Measurements from ENCODE around the gene MYO9A.

The MYO9A gene, protein sequence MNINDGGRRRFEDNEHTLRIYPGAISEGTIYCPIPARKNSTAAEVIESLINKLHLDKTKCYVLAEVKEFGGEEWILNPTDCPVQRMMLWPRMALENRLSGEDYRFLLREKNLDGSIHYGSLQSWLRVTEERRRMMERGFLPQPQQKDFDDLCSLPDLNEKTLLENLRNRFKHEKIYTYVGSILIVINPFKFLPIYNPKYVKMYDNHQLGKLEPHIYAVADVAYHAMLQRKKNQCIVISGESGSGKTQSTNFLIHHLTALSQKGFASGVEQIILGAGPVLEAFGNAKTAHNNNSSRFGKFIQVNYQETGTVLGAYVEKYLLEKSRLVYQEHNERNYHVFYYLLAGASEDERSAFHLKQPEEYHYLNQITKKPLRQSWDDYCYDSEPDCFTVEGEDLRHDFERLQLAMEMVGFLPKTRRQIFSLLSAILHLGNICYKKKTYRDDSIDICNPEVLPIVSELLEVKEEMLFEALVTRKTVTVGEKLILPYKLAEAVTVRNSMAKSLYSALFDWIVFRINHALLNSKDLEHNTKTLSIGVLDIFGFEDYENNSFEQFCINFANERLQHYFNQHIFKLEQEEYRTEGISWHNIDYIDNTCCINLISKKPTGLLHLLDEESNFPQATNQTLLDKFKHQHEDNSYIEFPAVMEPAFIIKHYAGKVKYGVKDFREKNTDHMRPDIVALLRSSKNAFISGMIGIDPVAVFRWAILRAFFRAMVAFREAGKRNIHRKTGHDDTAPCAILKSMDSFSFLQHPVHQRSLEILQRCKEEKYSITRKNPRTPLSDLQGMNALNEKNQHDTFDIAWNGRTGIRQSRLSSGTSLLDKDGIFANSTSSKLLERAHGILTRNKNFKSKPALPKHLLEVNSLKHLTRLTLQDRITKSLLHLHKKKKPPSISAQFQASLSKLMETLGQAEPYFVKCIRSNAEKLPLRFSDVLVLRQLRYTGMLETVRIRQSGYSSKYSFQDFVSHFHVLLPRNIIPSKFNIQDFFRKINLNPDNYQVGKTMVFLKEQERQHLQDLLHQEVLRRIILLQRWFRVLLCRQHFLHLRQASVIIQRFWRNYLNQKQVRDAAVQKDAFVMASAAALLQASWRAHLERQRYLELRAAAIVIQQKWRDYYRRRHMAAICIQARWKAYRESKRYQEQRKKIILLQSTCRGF (N-terminal part only)

DNA sequence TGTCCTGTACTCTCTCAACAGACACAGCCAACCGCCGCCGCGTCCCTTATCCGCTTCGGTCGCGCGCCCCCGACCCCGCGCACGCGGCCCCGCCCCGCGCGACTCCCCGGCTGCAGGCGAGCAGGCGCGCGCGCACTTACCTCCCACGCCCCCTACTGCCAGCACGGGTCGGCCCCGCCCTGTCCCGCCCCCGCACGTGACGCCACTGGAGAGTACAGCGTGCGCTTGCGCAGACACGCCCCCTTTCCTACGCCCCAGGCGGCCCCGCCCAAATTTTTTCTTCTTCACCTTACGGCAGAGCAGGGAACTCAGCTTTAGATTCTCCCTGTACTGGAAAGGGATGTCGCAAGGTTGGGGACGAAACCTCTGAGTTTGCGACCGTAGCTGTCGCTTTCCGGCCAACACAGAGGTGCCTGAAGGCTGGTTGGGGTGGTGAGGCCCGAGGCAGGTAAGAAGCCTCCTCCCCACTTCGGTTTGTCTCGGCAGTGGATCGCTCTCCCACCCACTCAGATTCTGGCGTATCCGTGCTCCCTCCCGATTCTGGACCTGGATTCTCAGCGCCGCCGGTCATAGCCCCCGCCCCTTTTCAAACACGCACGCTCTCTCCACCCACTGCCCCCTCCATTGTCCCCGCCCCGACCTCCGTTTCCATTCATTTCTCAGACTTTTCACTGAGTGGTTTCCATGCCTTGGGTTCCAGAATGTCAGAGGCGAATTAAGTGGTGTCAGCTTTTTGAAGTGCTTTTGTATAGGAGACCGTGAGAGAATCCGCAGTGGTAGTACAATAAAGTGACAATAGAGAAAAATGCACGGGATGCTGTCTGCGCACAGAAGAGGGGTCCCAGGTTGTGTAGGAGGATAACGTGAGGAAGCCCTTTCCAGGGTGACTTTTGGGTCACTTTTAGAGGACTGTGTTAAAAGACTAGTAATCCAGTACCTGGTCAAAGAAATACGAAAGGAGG lies at the start of gene MYO9A, which contains the start of gene SENP8:
TSS of gene MYO9A (minus strand) at position 134 of the 962 bp plus-strand sequence. CDS start 71,587 bp downstream, outside the sequence.
TSS of gene SENP8 (plus strand) at position 387 of the 962 bp plus-strand sequence. CDS start 21,221 bp downstream, outside the sequence.
- no peaks in the 10 kb centered on the region for H3K36me3 ChIP-seq (ENCODE audit: control insufficient read depth, low read depth, low read length)
- peak within 1 kb of the TSS; percentile 81 for H3K27ac ChIP-seq (ENCODE audit: low read length)
- peak within 1 kb of the TSS; percentile 87 for H3K4me3 ChIP-seq (ENCODE audit: low read length)
- peaks cover 7% of the 10 kb centered on the region for H3K4me1 ChIP-seq (ENCODE audit: control insufficient read depth, low read depth, low read length)
- peak within 1 kb of the TSS; percentile 82 for H3K9ac ChIP-seq (ENCODE audit: low read length)
- no peaks in the 10 kb centered on the region for H3K27me3 ChIP-seq (ENCODE audit: control insufficient read depth, insufficient read depth, low read length)
- no peaks in the 10 kb centered on the region for H3K9me3 ChIP-seq (ENCODE audit: control insufficient read depth, low read depth, low read length)

GRCh38 chr15:72167445-72167844 lies 49.5 kb upstream of the MYO9A start:
- H3K36me3 ChIP-seq (ENCODE audit: control insufficient read depth, low read depth, low read length), result no peaks in the 10 kb centered on the region
- no peaks in the 10 kb centered on the region for H3K9me3 ChIP-seq (ENCODE audit: control insufficient read depth, low read depth, low read length)
- H3K4me3 ChIP-seq (ENCODE audit: low read length), result no peak overlapping the region
- no peaks in the 10 kb centered on the region for H3K27me3 ChIP-seq (ENCODE audit: control insufficient read depth, insufficient read depth, low read length)
- no peak overlapping the region for H3K9ac ChIP-seq (ENCODE audit: low read length)
- peaks cover 4% of the 10 kb centered on the region for H3K4me1 ChIP-seq (ENCODE audit: control insufficient read depth, low read depth, low read length)
- H3K27ac ChIP-seq (ENCODE audit: low read length), result no peak overlapping the region

DNA sequence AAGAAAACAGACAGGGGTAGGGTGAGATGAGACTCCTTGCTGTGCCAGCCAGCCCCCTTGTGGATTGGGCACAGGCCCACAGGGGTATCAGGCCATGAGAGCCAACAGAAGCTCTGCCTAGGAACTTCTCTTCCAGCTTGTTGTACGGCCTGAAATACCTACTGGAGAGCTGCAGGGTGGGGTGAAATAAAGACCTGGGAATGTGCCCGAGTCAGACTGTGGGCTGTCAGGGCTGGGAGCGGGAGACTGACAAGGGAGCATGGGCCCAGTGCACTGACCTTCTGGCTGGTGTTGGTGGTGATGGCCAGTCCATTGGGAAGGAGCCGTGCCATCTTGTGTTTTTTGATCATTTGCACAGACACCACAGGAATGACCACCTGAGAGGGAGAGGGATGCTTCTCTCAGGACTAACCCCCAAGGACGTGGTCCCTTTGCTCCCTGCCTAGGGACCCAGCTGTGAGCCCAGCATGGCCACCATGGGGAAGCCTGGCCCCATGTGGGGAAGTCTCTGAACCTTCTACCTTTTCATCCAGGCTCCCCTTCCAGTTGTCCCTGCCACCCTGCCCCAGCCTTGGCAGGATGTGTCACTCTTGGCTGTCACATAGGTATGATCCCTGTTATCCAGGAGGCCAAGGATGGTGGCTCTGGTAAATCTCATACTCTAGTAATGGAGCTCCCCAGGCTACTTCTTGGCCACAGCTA lies 48.9 kb upstream of the MYO9A start:
- H3K36me3 ChIP-seq (ENCODE audit: control insufficient read depth, low read depth, low read length), result no peaks in the 10 kb centered on the region
- H3K4me3 ChIP-seq (ENCODE audit: low read length), result no peak overlapping the region
- peaks cover 4% of the 10 kb centered on the region for H3K4me1 ChIP-seq (ENCODE audit: control insufficient read depth, low read depth, low read length)
- H3K27ac ChIP-seq (ENCODE audit: low read length), result no peak overlapping the region
- H3K27me3 ChIP-seq (ENCODE audit: control insufficient read depth, insufficient read depth, low read length), result no peaks in the 10 kb centered on the region
- H3K9ac ChIP-seq (ENCODE audit: low read length), result no peak overlapping the region
- no peaks in the 10 kb centered on the region for H3K9me3 ChIP-seq (ENCODE audit: control insufficient read depth, low read depth, low read length)

DNA sequence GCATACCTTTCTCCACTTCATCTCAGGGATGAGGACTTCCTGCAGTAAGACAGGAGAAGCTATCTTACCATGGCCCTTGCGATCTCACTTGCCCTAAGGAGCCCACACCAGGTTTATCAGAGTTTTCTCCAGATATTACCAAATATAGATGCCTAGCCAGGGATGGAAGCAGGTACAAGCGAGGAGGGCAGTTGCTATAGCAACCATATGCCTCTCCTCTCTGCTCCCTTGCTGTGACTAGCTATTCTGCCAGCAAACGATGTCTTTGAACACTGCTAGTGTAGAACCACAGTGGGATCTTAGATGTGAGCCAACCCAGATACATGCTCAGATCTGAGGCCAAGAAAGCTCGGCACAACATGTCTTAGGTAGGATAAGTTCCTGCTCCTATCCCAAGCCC lies 45.8 kb upstream of the MYO9A start:
- Histone ChIP-seq H3K27me3 (ENCODE audit: control insufficient read depth, insufficient read depth, low read length) (no peaks in the 10 kb centered on the region), H3K27ac (ENCODE audit: low read length) (no peak overlapping the region), H3K9me3 (ENCODE audit: control insufficient read depth, low read depth, low read length) (no peaks in the 10 kb centered on the region), H3K4me1 (ENCODE audit: control insufficient read depth, low read depth, low read length) (peaks cover 9% of the 10 kb centered on the region), H3K4me3 (ENCODE audit: low read length) (no peak overlapping the region), H3K36me3 (ENCODE audit: control insufficient read depth, low read depth, low read length) (no peaks in the 10 kb centered on the region), H3K9ac (ENCODE audit: low read length) (no peak overlapping the region)

GRCh38 chr15:72162569-72162968 lies 44.6 kb upstream of the MYO9A start:
- Histone ChIP-seq H3K9ac (ENCODE audit: low read length) (no peak overlapping the region), H3K9me3 (ENCODE audit: control insufficient read depth, low read depth, low read length) (no peaks in the 10 kb centered on the region), H3K36me3 (ENCODE audit: control insufficient read depth, low read depth, low read length) (no peaks in the 10 kb centered on the region), H3K27me3 (ENCODE audit: control insufficient read depth, insufficient read depth, low read length) (no peaks in the 10 kb centered on the region), H3K27ac (ENCODE audit: low read length) (no peak overlapping the region), H3K4me1 (ENCODE audit: control insufficient read depth, low read depth, low read length) (peaks cover 5% of the 10 kb centered on the region), H3K4me3 (ENCODE audit: low read length) (no peak overlapping the region)

DNA sequence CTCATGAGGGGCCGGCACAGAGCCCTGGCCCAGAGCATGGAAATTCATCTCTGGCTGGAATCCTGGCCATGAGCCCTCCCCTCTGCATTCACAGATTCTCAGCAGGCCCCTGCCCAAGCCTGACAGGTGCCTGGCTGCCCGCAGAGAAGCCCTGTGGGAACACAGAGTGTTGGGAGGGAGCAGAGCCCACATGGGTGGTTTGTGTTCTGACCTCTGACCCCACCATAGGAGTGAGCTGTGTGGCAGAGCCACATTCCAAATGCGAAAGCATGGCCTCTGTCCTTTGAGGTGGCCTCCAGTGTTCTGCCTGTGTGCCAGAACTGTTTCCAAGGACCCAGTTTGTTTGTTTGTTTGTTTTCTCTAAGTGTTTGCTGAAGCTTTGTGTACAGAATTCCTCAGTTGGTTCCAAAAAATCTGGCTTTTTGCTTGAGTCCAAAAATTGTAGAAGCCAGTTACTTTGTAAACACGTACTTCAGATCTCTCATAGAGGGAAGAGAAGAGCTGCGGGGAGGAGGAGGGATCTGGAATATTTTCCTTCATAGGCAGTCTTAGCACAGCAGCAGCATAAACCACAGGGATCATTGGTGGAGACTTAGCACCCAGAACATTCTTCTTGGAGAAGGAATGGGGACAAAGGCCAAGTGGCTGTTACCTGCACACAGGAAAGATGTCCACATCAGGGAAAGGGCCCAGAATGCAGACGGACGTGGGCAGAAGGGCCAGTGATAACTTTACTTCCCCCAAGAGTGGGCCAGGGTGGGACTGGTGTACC lies 43.6 kb upstream of the MYO9A start:
- Histone ChIP-seq H3K36me3 (ENCODE audit: control insufficient read depth, low read depth, low read length) (no peaks in the 10 kb centered on the region), H3K4me3 (ENCODE audit: low read length) (no peak overlapping the region), H3K9me3 (ENCODE audit: control insufficient read depth, low read depth, low read length) (no peaks in the 10 kb centered on the region), H3K27me3 (ENCODE audit: control insufficient read depth, insufficient read depth, low read length) (no peaks in the 10 kb centered on the region), H3K27ac (ENCODE audit: low read length) (no peak overlapping the region), H3K4me1 (ENCODE audit: control insufficient read depth, low read depth, low read length) (peaks cover 5% of the 10 kb centered on the region), H3K9ac (ENCODE audit: low read length) (no peak overlapping the region)

- H3K4me1 ChIP-seq (ENCODE audit: control insufficient read depth, low read depth, low read length), result peaks cover 5% of the 10 kb centered on the region
Measured at GRCh38 chr15:72160696-72161245, 42.8 kb upstream of the MYO9A start.

GRCh38 chr15:72156928-72157327 lies 39.0 kb upstream of the MYO9A start:
- H3K9me3 ChIP-seq (ENCODE audit: control insufficient read depth, low read depth, low read length), result no peaks in the 10 kb centered on the region
- H3K36me3 ChIP-seq (ENCODE audit: control insufficient read depth, low read depth, low read length), result no peaks in the 10 kb centered on the region
- H3K27me3 ChIP-seq (ENCODE audit: control insufficient read depth, insufficient read depth, low read length), result peaks cover 7% of the 10 kb centered on the region
- H3K27ac ChIP-seq (ENCODE audit: low read length), result no peak overlapping the region
- no peak overlapping the region for H3K9ac ChIP-seq (ENCODE audit: low read length)
- H3K4me1 ChIP-seq (ENCODE audit: control insufficient read depth, low read depth, low read length), result peaks cover 5% of the 10 kb centered on the region
- H3K4me3 ChIP-seq (ENCODE audit: low read length), result no peak overlapping the region

More at GRCh38 chr15:72160696-72161245, 42.8 kb upstream of the MYO9A start:
- H3K36me3 ChIP-seq (ENCODE audit: control insufficient read depth, low read depth, low read length), result no peaks in the 10 kb centered on the region
- no peak overlapping the region for H3K9ac ChIP-seq (ENCODE audit: low read length)
- H3K27me3 ChIP-seq (ENCODE audit: control insufficient read depth, insufficient read depth, low read length), result peaks cover 1% of the 10 kb centered on the region
- H3K27ac ChIP-seq (ENCODE audit: low read length), result no peak overlapping the region
- H3K4me3 ChIP-seq (ENCODE audit: low read length), result no peak overlapping the region
- no peaks in the 10 kb centered on the region for H3K9me3 ChIP-seq (ENCODE audit: control insufficient read depth, low read depth, low read length)

- Histone ChIP-seq H3K27ac (ENCODE audit: low read length) (no peak overlapping the region), H3K4me3 (ENCODE audit: low read length) (no peak overlapping the region)
Measured at GRCh38 chr15:72155635-72156616, 38.0 kb upstream of the MYO9A start.

More at GRCh38 chr15:72155635-72156616, 38.0 kb upstream of the MYO9A start:
- Histone ChIP-seq H3K9ac (ENCODE audit: low read length) (no peak overlapping the region), H3K27me3 (ENCODE audit: control insufficient read depth, insufficient read depth, low read length) (peaks cover 7% of the 10 kb centered on the region), H3K36me3 (ENCODE audit: control insufficient read depth, low read depth, low read length) (no peaks in the 10 kb centered on the region), H3K4me1 (ENCODE audit: control insufficient read depth, low read depth, low read length) (no peaks in the 10 kb centered on the region), H3K9me3 (ENCODE audit: control insufficient read depth, low read depth, low read length) (no peaks in the 10 kb centered on the region)
